GM21423 (cell line): ENCODE measurements around the gene SLC16A11.
"Not testable (repeated sequence)": the region's sequence is repeated elsewhere in the genome, so short reads cannot be mapped to it uniquely, and the experiment has no call there.

Source experiments
- ATAC-seq: cut with Tn5 transposase; IDR thresholded peaks from one replicate; pipeline ENCODE4 v1.9.1; 2021; ENCODE audit warnings: mild to moderate bottlenecking, moderate library complexity; ENCODE audit not compliant: unreplicated experiment

Gene SLC16A11

GRCh38 chr17:7043497-7044198, at the start of gene SLC16A11:
Gene SLC16A11, minus strand, starts transcription at chr17:7044092. Its CDS starts 579 bp downstream, at chr17:7043513.
- ATAC-seq: no peak

- not testable (repeated sequence) for ATAC-seq
Measured at GRCh38 chr17:7091311-7092005, 47.6 kb upstream of the SLC16A11 start.

GRCh38 chr17:7089570-7089969, 45.7 kb upstream of the SLC16A11 start:
- ATAC-seq: not testable (repeated sequence)

- not testable (repeated sequence) for ATAC-seq
Measured at GRCh38 chr17:7088442-7088841, 44.5 kb upstream of the SLC16A11 start.

- ATAC-seq: no peak
Measured at GRCh38 chr17:7084088-7084487, 40.2 kb upstream of the SLC16A11 start.

GRCh38 chr17:7083592-7083991, 39.7 kb upstream of the SLC16A11 start:
- no peak for ATAC-seq

- ATAC-seq: no peak
Measured at GRCh38 chr17:7081341-7082062, 37.6 kb upstream of the SLC16A11 start.

- no peak for ATAC-seq
Measured at GRCh38 chr17:7080456-7081041, 36.7 kb upstream of the SLC16A11 start.

- no peak for ATAC-seq
Measured at GRCh38 chr17:7079581-7080455, 35.9 kb upstream of the SLC16A11 start, which contains the start of gene CLEC10A. Gene CLEC10A, minus strand, starts transcription at chr17:7080251. Its CDS starts 1,439 bp downstream, at chr17:7078812.

- no peak for ATAC-seq
Measured at GRCh38 chr17:7078711-7079110, 34.8 kb upstream of the SLC16A11 start.

GRCh38 chr17:7077911-7078546, 34.1 kb upstream of the SLC16A11 start:
- no peak for ATAC-seq

- no peak for ATAC-seq
Measured at GRCh38 chr17:7074931-7075330, 31.0 kb upstream of the SLC16A11 start.

GRCh38 chr17:7072406-7072805, 28.5 kb upstream of the SLC16A11 start:
- ATAC-seq: no peak

- ATAC-seq: no peak
Measured at GRCh38 chr17:7070712-7071111, 26.8 kb upstream of the SLC16A11 start.

- no peak for ATAC-seq
Measured at GRCh38 chr17:7068268-7068667, 24.4 kb upstream of the SLC16A11 start.

GRCh38 chr17:7067198-7067597, 23.3 kb upstream of the SLC16A11 start:
- no peak for ATAC-seq

GRCh38 chr17:7064261-7064660, 20.4 kb upstream of the SLC16A11 start:
- ATAC-seq: no peak

GRCh38 chr17:7063518-7064094, 19.7 kb upstream of the SLC16A11 start:
- ATAC-seq: no peak

- ATAC-seq: no peak
Measured at GRCh38 chr17:7060165-7060891, 16.4 kb upstream of the SLC16A11 start.
